ENCODE results near the gene DAP3. TPM values are rescaled to one million over a fixed set of nuclear protein-coding genes. Genes with fewer than 3 reads are reported as not detected.
"Not testable (repeated sequence)": the region's sequence is repeated elsewhere in the genome, so short reads cannot be mapped to it uniquely, and the experiment has no call there.

Gene DAP3
- total RNA-seq, 2 donors from 2014 or later, result 107 to 112 TPM

DNA sequence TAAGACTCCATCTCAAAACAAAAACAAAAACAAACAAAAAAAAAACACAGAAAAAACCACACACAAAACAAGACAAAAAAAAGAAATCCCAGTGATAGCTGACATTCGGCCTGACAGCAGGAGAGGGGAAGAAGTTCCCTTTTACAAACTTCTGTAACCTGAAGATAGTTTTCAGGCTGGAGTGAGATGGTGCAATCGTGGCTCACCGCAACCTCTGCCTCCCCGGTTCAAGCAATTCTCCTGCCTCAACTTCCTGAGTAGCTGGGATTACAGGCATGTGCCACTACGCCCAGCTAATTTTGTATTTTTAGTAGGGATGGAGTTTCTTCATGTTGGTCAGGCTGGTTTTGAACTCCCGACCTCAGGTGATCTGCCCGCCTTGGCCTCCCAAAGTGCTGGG lies 75.1 kb downstream of the DAP3 start:
- not testable (repeated sequence) for DNase-seq; H3K4me3 ChIP-seq (ENCODE audit: low read length); H3K9me3 ChIP-seq (ENCODE audit: control insufficient read depth, low read length); H3K27ac ChIP-seq (ENCODE audit: low read depth, low read length); H3K27me3 ChIP-seq (ENCODE audit: control insufficient read depth, insufficient read depth, low read length, poor library complexity, severe bottlenecking); H3K4me3 Mint-ChIP-seq; H3K4me1 Mint-ChIP-seq; H3K27ac Mint-ChIP-seq; H3K9ac ChIP-seq (ENCODE audit: extremely low read depth, low read length, poor library complexity, severe bottlenecking); H3K27me3 Mint-ChIP-seq (ENCODE audit: insufficient read depth); H3K4me1 ChIP-seq (ENCODE audit: control insufficient read depth, insufficient read depth, low read length); H3K9me3 Mint-ChIP-seq
- WGBS, 2 experiments (ENCODE audit: insufficient coverage in 1 of 2, insufficient read length in 1 of 2), result 90 to 94% methylated on average over 3 to 7 of the region's 7 CpGs
- peaks cover 60% of the 10 kb centered on the region for H3K36me3 ChIP-seq (ENCODE audit: control insufficient read depth, insufficient read depth, low read length)
- H3K36me3 Mint-ChIP-seq (ENCODE audit: low read depth), result peaks cover 73% of the 10 kb centered on the region

DNA sequence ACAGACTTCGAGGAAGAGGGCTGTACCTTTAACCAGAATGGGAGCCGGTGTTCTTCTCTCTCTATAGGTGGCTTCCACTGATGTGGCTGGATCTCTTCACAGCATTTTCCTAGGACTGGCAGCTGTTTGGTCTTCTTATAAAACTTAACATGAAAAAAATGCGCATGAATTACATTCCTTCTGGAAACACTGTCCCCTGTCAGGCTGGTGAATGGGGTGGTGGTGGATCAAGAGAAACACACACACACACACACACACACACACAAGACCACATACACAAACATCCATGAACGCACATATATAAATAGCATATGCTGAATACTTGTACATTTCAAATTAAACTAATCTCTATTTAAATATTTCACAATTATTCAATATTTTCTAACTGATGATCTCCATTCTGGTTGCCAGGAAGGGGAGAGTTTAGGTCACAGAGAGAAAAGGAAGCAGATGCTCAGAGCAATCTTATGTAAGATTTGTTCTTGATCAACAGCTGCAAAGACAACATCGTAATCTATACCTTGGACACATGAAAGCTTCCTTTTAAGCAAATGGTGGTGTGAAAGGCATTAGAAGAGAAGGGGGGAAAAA lies 78.6 kb downstream of the DAP3 start:
- DNase-seq; H3K4me3 Mint-ChIP-seq; H3K9me3 ChIP-seq (ENCODE audit: control insufficient read depth, low read length); H3K4me1 Mint-ChIP-seq; H3K4me3 ChIP-seq (ENCODE audit: low read length); H3K4me1 ChIP-seq (ENCODE audit: control insufficient read depth, insufficient read depth, low read length); H3K9me3 Mint-ChIP-seq; H3K27me3 Mint-ChIP-seq (ENCODE audit: insufficient read depth); H3K27ac Mint-ChIP-seq; H3K27me3 ChIP-seq (ENCODE audit: control insufficient read depth, insufficient read depth, low read length, poor library complexity, severe bottlenecking); H3K27ac ChIP-seq (ENCODE audit: low read depth, low read length); H3K9ac ChIP-seq (ENCODE audit: extremely low read depth, low read length, poor library complexity, severe bottlenecking): not testable (repeated sequence)
- H3K36me3 ChIP-seq (ENCODE audit: control insufficient read depth, insufficient read depth, low read length), result peaks cover 77% of the 10 kb centered on the region
- 100% methylated on average over 1 to 2 of the region's 5 CpGs for WGBS, 2 experiments (ENCODE audit: insufficient coverage in 1 of 2, insufficient read length in 1 of 2)
- peaks cover 75% of the 10 kb centered on the region for H3K36me3 Mint-ChIP-seq (ENCODE audit: low read depth)

DNA sequence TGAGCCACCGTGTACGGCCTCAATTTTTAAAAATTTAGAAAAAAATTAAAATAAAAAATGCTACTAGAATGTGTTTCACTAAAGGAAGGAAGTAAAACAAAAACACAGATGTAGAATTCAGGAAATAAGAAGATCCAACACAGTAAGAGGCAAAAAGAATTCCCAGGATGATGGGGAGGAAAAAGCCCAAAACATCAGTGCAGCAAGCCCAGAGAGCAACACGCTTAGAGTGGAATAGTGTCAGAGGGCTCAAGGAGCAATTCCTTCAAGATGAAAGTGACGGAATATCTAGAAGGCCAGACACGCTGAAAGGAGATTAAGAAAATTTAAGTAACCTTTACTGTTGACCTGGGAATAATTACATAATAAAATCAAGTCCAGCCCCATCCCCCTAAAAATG lies 80.4 kb downstream of the DAP3 start:
- peaks cover 78% of the 10 kb centered on the region for H3K36me3 Mint-ChIP-seq (ENCODE audit: low read depth)
- no peak overlapping the region for H3K27ac Mint-ChIP-seq
- no peak overlapping the region for H3K4me3 Mint-ChIP-seq
- no peaks in the 10 kb centered on the region for H3K9me3 Mint-ChIP-seq
- WGBS, 2 experiments (ENCODE audit: insufficient coverage in 1 of 2, insufficient read length in 1 of 2), result 96 to 100% methylated on average over 3 to 5 of the region's 5 CpGs
- Histone ChIP-seq H3K4me3 (ENCODE audit: low read length) (no peak overlapping the region), H3K4me1 (ENCODE audit: control insufficient read depth, insufficient read depth, low read length) (no peaks in the 10 kb centered on the region), H3K9me3 (ENCODE audit: control insufficient read depth, low read length) (no peaks in the 10 kb centered on the region), H3K27ac (ENCODE audit: low read depth, low read length) (no peak overlapping the region), H3K9ac (ENCODE audit: extremely low read depth, low read length, poor library complexity, severe bottlenecking) (no peak overlapping the region), H3K27me3 (ENCODE audit: control insufficient read depth, insufficient read depth, low read length, poor library complexity, severe bottlenecking) (no peaks in the 10 kb centered on the region), H3K36me3 (ENCODE audit: control insufficient read depth, insufficient read depth, low read length) (peaks cover 78% of the 10 kb centered on the region)
- no peaks in the 10 kb centered on the region for H3K27me3 Mint-ChIP-seq (ENCODE audit: insufficient read depth)
- H3K4me1 Mint-ChIP-seq, result peaks cover 2% of the 10 kb centered on the region
- DNase-seq, result no peak
- TF ChIP-seq, protein P1, sequence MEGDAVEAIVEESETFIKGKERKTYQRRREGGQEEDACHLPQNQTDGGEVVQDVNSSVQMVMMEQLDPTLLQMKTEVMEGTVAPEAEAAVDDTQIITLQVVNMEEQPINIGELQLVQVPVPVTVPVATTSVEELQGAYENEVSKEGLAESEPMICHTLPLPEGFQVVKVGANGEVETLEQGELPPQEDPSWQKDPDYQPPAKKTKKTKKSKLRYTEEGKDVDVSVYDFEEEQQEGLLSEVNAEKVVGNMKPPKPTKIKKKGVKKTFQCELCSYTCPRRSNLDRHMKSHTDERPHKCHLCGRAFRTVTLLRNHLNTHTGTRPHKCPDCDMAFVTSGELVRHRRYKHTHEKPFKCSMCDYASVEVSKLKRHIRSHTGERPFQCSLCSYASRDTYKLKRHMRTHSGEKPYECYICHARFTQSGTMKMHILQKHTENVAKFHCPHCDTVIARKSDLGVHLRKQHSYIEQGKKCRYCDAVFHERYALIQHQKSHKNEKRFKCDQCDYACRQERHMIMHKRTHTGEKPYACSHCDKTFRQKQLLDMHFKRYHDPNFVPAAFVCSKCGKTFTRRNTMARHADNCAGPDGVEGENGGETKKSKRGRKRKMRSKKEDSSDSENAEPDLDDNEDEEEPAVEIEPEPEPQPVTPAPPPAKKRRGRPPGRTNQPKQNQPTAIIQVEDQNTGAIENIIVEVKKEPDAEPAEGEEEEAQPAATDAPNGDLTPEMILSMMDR (conservative IDR thresholded peaks at IDR 0.05), result no peak

DNA sequence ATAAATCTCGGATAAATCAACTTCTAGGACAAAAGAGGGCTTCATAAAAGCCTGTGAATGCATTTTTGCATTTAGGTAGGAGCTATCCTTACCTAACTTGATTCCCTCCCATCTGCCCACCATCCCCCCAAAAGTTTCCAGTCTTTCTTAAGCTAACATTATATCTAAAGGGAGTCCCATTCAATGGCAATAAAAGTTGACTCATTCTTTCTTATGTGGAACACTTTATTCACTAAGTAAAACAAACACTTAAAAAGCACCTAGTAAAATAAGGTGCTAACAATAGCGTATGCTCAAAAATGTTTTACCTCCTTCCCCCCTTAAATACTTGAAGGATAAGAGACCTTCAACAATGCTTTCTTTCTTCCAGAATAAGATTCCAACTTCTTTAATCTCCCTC lies 84.3 kb downstream of the DAP3 start:
- Histone ChIP-seq H3K36me3 (ENCODE audit: control insufficient read depth, insufficient read depth, low read length) (peaks cover 82% of the 10 kb centered on the region), H3K4me1 (ENCODE audit: control insufficient read depth, insufficient read depth, low read length) (no peaks in the 10 kb centered on the region), H3K27ac (ENCODE audit: low read depth, low read length) (no peak overlapping the region), H3K27me3 (ENCODE audit: control insufficient read depth, insufficient read depth, low read length, poor library complexity, severe bottlenecking) (no peaks in the 10 kb centered on the region), H3K4me3 (ENCODE audit: low read length) (no peak overlapping the region), H3K9me3 (ENCODE audit: control insufficient read depth, low read length) (no peaks in the 10 kb centered on the region), H3K9ac (ENCODE audit: extremely low read depth, low read length, poor library complexity, severe bottlenecking) (no peak overlapping the region)
- peaks cover 82% of the 10 kb centered on the region for H3K36me3 Mint-ChIP-seq (ENCODE audit: low read depth)
- 93 to 97% methylated on average over 2 of the region's 2 CpGs for WGBS, 2 experiments (ENCODE audit: insufficient coverage in 1 of 2, insufficient read length in 1 of 2)
- no peak overlapping the region for H3K27ac Mint-ChIP-seq
- H3K27me3 Mint-ChIP-seq (ENCODE audit: insufficient read depth), result no peaks in the 10 kb centered on the region
- DNase-seq, result no peak
- H3K4me1 Mint-ChIP-seq, result peaks cover 2% of the 10 kb centered on the region
- TF ChIP-seq, protein P1 (conservative IDR thresholded peaks at IDR 0.05), result no peak
- no peak overlapping the region for H3K4me3 Mint-ChIP-seq
- no peaks in the 10 kb centered on the region for H3K9me3 Mint-ChIP-seq
